Hematopoietic multipotent progenitor cell (in vitro differentiated cells): ENCODE measurements around the gene AVPR2. TPM values are rescaled to one million over a fixed set of nuclear protein-coding genes. Genes with fewer than 3 reads are reported as not detected.
A peak's percentile ranks its signal among the peaks of the same experiment; 100 is the strongest.

Source experiments
- DNase-seq, 3 donors: peaks; one replicate each; pipeline ENCODE4 v3.0.0-alpha.2; 2011 to 2015; ENCODE audit warnings: low read depth in 2 of 3, low spot score in 2 of 3
- total RNA-seq: library from RNA; depleted of rRNA; stranded (reverse); fragments of >200 nt; gene quantifications from one replicate; pipeline ENCODE4 v1.2.3, GENCODE V29; 2012

AVPR2 gene
- total RNA-seq, 1 donor: under 0.01 TPM

- DNase-seq: no peak
Observed at GRCh38 chrX:153929576-153929975, 25.1 kb downstream of the AVPR2 start.

GRCh38 chrX:153930011-153930910, 25.8 kb downstream of the AVPR2 start:
- no peak for DNase-seq

GRCh38 chrX:153931151-153931550, 26.7 kb downstream of the AVPR2 start:
- DNase-seq: no peak

- no peak for DNase-seq
Observed at GRCh38 chrX:153931748-153932147, 27.3 kb downstream of the AVPR2 start.

- DNase-seq: no peak
Observed at GRCh38 chrX:153932220-153932915, 27.9 kb downstream of the AVPR2 start.

- DNase-seq: no peak
Observed at GRCh38 chrX:153933748-153934147, 29.3 kb downstream of the AVPR2 start.

GRCh38 chrX:153934148-153934761, 29.8 kb downstream of the AVPR2 start:
- no peak for DNase-seq

- peak in 2 of 3 donors; percentile 48 to 52 for DNase-seq
Observed at GRCh38 chrX:153934762-153935325, 30.4 kb downstream of the AVPR2 start, which contains the start of gene NAA10. NAA10 (minus strand) TSS chrX:153935037; CDS start chrX:153934904, 133 bp downstream.

- DNase-seq: no peak
Observed at GRCh38 chrX:153935326-153935851, 30.9 kb downstream of the AVPR2 start.

- no peak for DNase-seq
Observed at GRCh38 chrX:153937056-153937455, 32.6 kb downstream of the AVPR2 start.

GRCh38 chrX:153938226-153938786, 33.8 kb downstream of the AVPR2 start:
- no peak for DNase-seq

- DNase-seq: no peak
Observed at GRCh38 chrX:153939573-153939972, 35.1 kb downstream of the AVPR2 start.

- peak in 1 of 3 donors; percentile 53 for DNase-seq
Observed at GRCh38 chrX:153941336-153942252, 37.1 kb downstream of the AVPR2 start.

- no peak for DNase-seq
Observed at GRCh38 chrX:153944140-153944799, 39.8 kb downstream of the AVPR2 start, which contains the start of gene RENBP. RENBP (minus strand) TSS chrX:153944643; CDS start chrX:153944610, 33 bp downstream.

- no peak for DNase-seq
Observed at GRCh38 chrX:153944800-153945150, 40.3 kb downstream of the AVPR2 start.

- DNase-seq: no peak
Observed at GRCh38 chrX:153945956-153946943, 41.8 kb downstream of the AVPR2 start.

GRCh38 chrX:153947009-153947769, 42.7 kb downstream of the AVPR2 start:
- peak; percentile 57 to 85 (median 76) for DNase-seq
